Measurements from ENCODE around the gene TMSB10.

TMSB10 gene

DNA sequence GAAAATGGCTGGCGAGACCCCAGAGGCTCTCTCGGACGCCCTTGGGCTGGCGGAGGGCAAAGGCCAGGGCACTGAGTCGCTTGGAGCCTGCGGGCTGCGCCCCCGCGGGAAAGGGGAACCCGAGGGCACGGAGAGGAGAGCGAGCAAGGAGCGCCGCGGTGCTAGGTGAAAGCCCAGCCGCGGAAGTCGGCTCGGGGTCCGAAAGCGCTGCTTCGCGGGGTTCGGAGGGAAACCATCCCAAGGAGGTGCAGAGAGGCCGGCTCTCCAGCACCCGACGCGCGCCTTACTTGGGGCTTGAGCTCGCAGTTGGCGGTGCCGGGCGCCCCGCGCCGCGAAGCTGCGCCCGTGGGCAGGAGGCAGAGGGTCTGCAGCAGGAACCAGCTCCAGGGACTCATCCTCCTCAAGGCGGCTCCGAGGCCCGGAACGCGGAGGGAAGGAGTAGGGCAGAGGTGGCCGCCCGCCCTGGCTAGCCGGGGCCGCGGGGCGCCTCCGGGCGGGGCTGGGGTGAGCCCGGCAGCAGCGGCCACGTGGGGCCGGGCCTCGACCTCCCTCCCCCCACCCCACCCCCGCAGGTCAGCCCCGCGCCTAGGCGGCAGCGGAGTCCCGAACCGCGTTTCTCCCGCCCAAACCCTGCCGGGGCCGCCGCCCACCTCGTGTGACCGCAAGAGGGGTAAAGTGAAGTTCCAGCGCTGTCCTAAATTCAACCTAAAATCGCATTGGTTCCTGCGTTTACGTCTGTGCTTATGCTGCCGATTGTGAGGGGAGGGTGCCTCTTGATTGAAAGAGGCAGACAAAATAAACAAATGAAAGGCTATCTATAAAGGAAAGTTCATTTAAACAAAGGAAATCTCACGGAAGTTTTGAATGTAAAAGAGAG is 24.6 kb upstream of the TMSB10 start, which contains the start of gene TRABD2A:
TRABD2A (minus strand) TSS at position 440 of the 877 bp plus-strand sequence; CDS start at position 395, 45 bp downstream.
- peak within 1 kb of the TSS; percentile 50 for H3K4me3 ChIP-seq (replicated peaks; ENCODE audit: low read depth, low read length)
- TF ChIP-seq, protein P1, sequence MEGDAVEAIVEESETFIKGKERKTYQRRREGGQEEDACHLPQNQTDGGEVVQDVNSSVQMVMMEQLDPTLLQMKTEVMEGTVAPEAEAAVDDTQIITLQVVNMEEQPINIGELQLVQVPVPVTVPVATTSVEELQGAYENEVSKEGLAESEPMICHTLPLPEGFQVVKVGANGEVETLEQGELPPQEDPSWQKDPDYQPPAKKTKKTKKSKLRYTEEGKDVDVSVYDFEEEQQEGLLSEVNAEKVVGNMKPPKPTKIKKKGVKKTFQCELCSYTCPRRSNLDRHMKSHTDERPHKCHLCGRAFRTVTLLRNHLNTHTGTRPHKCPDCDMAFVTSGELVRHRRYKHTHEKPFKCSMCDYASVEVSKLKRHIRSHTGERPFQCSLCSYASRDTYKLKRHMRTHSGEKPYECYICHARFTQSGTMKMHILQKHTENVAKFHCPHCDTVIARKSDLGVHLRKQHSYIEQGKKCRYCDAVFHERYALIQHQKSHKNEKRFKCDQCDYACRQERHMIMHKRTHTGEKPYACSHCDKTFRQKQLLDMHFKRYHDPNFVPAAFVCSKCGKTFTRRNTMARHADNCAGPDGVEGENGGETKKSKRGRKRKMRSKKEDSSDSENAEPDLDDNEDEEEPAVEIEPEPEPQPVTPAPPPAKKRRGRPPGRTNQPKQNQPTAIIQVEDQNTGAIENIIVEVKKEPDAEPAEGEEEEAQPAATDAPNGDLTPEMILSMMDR (IDR thresholded peaks at IDR 0.05; ENCODE audit: insufficient read depth, low read length, poor library complexity, severe bottlenecking) = no peak
- H3K27me3 ChIP-seq (replicated peaks; ENCODE audit: control insufficient read depth, insufficient read depth, low read length) = no peaks in the 10 kb centered on the region; the same call in none of the 2 replicates
- peak; percentile 37 for DNase-seq (ENCODE audit: extremely low read depth, insufficient read length)
- H3K36me3 ChIP-seq (ENCODE audit: control insufficient read depth, insufficient read depth, low read length) = no peaks in the 10 kb centered on the region

DNA sequence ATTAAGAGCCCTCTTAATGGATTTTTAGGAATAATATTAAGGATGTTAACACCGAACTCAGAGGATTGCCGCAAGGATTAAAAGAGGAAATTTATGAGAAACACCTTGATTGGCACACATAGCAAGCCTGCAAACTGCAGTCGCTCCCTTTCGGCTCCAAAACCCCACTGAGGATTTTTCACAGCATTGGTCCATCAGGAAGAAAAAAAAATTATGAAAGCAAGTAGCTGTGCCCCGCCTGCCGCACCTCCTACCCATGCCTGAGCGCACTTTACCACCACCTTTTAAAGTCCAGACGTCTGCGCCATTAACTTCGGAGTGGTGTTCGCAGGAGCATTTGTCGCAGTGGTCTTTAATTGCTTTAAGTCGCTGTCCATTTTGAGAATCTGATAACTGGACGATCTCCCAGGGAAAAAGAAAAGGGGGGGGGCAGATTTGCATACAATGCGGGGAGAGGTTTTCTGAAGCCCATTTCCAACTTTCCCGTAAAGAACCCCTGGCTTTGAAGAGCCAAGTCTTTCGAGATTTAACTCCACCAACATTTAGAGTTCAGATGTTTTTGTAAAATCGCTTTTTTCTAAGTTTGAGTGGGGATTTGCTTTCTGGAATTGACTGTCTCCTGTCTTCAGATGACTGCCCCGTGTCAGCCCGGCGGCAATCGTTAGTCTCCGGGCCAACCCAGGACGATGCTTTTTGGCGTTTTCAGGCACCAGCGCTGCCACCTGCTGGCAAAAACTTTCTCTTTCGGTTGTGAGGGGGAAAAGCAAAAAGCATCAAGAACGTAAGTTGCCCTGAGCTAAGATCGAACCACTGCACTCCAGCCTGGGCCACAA is 23.7 kb upstream of the TMSB10 start:
- no peaks in the 10 kb centered on the region; the same call in 1 of the 2 replicates for H3K27me3 ChIP-seq (replicated peaks; ENCODE audit: control insufficient read depth, insufficient read depth, low read length)
- H3K4me3 ChIP-seq (replicated peaks; ENCODE audit: low read depth, low read length) = peak overlapping the region; percentile 50
- no peaks in the 10 kb centered on the region for H3K36me3 ChIP-seq (ENCODE audit: control insufficient read depth, insufficient read depth, low read length)
- peak; percentile 65 for DNase-seq (ENCODE audit: extremely low read depth, insufficient read length)
- TF ChIP-seq, protein P1 (IDR thresholded peaks at IDR 0.05; ENCODE audit: insufficient read depth, low read length, poor library complexity, severe bottlenecking) = peak; percentile 78

DNA sequence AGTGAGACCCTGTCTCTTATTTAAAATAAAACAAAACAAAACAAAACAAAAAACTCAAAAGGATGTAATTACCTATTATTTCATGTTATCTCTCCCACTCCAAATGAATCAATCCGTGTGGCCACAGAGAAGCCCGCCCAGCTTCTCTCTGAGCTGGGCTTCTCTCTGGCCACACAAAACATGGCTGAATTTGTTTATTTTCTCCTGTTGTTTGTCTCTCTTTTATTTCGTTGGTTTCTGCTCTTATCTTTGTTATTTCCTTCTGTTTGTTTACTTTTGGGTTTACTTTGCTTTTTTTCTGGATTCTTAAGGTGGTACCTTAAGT is 23.1 kb upstream of the TMSB10 start:
- H3K36me3 ChIP-seq (ENCODE audit: control insufficient read depth, insufficient read depth, low read length) = no peaks in the 10 kb centered on the region
- TF ChIP-seq, protein P1 (IDR thresholded peaks at IDR 0.05; ENCODE audit: insufficient read depth, low read length, poor library complexity, severe bottlenecking) = no peak
- DNase-seq (ENCODE audit: extremely low read depth, insufficient read length) = no peak
- H3K27me3 ChIP-seq (replicated peaks; ENCODE audit: control insufficient read depth, insufficient read depth, low read length) = no peaks in the 10 kb centered on the region; the same call in 1 of the 2 replicates
- peak overlapping the region; percentile 50 for H3K4me3 ChIP-seq (replicated peaks; ENCODE audit: low read depth, low read length)

GRCh38 chr2:84882775-84883550 is 22.5 kb upstream of the TMSB10 start:
- H3K27me3 ChIP-seq (replicated peaks; ENCODE audit: control insufficient read depth, insufficient read depth, low read length) = no peaks in the 10 kb centered on the region; the same call in 1 of the 2 replicates
- no peak for DNase-seq (ENCODE audit: extremely low read depth, insufficient read length)
- no peak overlapping the region for H3K4me3 ChIP-seq (replicated peaks; ENCODE audit: low read depth, low read length)
- H3K36me3 ChIP-seq (ENCODE audit: control insufficient read depth, insufficient read depth, low read length) = no peaks in the 10 kb centered on the region
- TF ChIP-seq, protein P1 (IDR thresholded peaks at IDR 0.05; ENCODE audit: insufficient read depth, low read length, poor library complexity, severe bottlenecking) = no peak

DNA sequence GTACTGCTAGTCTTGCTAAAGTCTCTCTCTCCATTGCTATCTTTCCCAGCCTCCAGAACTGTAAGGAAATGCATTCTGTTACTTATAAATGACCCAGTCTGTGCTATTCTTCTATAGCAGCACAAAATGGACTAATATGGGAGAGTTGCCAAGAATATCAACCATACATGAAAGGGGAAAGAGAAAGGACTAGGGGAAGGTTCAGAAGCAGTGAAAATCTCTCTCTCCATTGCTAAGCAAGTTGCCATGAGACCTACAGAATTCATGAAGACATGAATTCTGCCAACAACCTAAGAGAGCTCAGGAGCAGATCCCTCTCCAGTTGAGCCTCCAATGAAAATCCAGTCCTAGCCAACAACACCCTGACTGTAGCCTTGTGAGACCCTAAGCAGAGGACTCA is 21.0 kb upstream of the TMSB10 start:
- DNase-seq (ENCODE audit: extremely low read depth, insufficient read length) = no peak
- TF ChIP-seq, protein P1 (IDR thresholded peaks at IDR 0.05; ENCODE audit: insufficient read depth, low read length, poor library complexity, severe bottlenecking) = no peak
- H3K27me3 ChIP-seq (replicated peaks; ENCODE audit: control insufficient read depth, insufficient read depth, low read length) = no peaks in the 10 kb centered on the region; the same call in 1 of the 2 replicates

More for the DNA sequence above, 21.0 kb upstream of the TMSB10 start:
- Histone ChIP-seq H3K36me3 (ENCODE audit: control insufficient read depth, insufficient read depth, low read length) (no peaks in the 10 kb centered on the region), H3K4me3 (replicated peaks; ENCODE audit: low read depth, low read length) (no peak overlapping the region)

Data from GM06990 (cell line).